Measurements from ENCODE around the gene ZNF710. TPM values are rescaled to one million over a fixed set of nuclear protein-coding genes. Genes with fewer than 3 reads are reported as not detected.

ZNF710 gene
- total and polyA plus RNA-seq, 9 of the 15 experiments (the other 6 are each of a cell fraction or from before 2014, with no cell fraction given): 0.56 to 14.2 (median 5.2) TPM

DNA sequence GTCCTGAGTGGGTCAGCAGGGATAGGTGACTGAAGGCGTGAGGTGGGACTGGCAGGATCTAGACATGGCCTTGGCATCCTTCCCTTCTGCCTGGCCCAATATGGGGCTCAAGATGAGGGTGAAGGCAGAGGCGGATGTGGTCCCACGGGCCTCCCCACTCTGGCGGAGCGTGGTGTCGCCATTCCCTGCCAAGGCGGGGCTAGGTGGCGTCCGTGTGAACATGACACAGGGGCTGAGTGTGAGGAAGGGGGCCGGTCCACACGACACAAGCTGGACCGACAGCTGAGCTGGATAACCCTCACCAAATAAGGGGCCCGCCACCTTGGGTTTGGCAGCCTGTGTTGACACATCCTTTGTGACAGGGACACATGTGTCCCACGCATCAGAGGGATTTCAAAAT, 43.1 kb downstream of the ZNF710 start:
- CTCF ChIA-PET (ENCODE audit: low intra/inter-chr PET ratio): no interaction called here
- TF ChIP-seq, protein P1, sequence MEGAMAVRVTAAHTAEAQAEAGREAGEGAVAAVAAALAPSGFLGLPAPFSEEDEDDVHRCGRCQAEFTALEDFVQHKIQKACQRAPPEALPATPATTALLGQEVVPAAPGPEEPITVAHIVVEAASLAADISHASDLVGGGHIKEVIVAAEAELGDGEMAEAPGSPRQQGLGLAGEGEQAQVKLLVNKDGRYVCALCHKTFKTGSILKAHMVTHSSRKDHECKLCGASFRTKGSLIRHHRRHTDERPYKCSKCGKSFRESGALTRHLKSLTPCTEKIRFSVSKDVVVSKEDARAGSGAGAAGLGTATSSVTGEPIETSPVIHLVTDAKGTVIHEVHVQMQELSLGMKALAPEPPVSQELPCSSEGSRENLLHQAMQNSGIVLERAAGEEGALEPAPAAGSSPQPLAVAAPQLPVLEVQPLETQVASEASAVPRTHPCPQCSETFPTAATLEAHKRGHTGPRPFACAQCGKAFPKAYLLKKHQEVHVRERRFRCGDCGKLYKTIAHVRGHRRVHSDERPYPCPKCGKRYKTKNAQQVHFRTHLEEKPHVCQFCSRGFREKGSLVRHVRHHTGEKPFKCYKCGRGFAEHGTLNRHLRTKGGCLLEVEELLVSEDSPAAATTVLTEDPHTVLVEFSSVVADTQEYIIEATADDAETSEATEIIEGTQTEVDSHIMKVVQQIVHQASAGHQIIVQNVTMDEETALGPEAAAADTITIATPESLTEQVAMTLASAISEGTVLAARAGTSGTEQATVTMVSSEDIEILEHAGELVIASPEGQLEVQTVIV (CRISPR knock-in tag; IDR thresholded peaks at IDR 0.05; ENCODE audit: borderline replicate concordance): no peak
- TF ChIP-seq RFX7 (CRISPR knock-in tag; IDR thresholded peaks at IDR 0.05): no peak
- TF ChIP-seq MCM2 (IDR thresholded peaks at IDR 0.05; ENCODE audit: low read depth): no peak
- FAIRE-seq (no peak), DNase-seq (ENCODE audit: extremely low read depth in 1 of 4, low spot score in 3 of 4) (no peak), ATAC-seq (no peak)
- Histone ChIP-seq H3K36me3 (ENCODE audit: control insufficient read depth, insufficient read depth, low read length) (no peaks in the 10 kb centered on the region), H2AFZ (ENCODE audit: low read depth, low read length) (no peak overlapping the region), H4K20me1 (replicated peaks; ENCODE audit: control insufficient read depth, insufficient read depth, low read length) (peaks cover 4% of the 10 kb centered on the region; the same call in 1 of the 2 replicates), H3K4me1 (replicated peaks in 1 of 2; ENCODE audit: control insufficient read depth in 2 of 2, insufficient read depth in 2 of 2, low read length in 2 of 2) (peaks cover 21 to 35% of the 10 kb centered on the region in 2 experiments), H3K27ac (ENCODE audit: extremely low read depth, low read depth, low read length) (no peak overlapping the region), H3K9me3 (replicated peaks; ENCODE audit: control insufficient read depth, insufficient read depth, low read depth, low read length) (no peaks in the 10 kb centered on the region), H3K27me3 (ENCODE audit: control insufficient read depth in 2 of 2, insufficient read depth in 2 of 2, low read length in 2 of 2) (no peaks in the 10 kb centered on the region), H3K9ac (ENCODE audit: insufficient read depth in 1 of 2, low read depth in 2 of 2, low read length in 2 of 2) (peak overlapping the region in 1 of 2 experiments; percentile 49; a peak in 1 of 4 replicates), H3K79me2 (ENCODE audit: control insufficient read depth, insufficient read depth, low read length) (no peaks in the 10 kb centered on the region), H3K9me1 (ENCODE audit: control insufficient read depth, insufficient read depth, low read length) (no peaks in the 10 kb centered on the region), H3K4me2 (ENCODE audit: insufficient read depth, low read length) (no peak overlapping the region), H3K4me3 (no peak overlapping the region)
- POLR2A ChIA-PET: interaction anchor here (0.6 to 1.3 kb wide), 2 partner anchors 10 to 13 kb away, joined by 3 read pairs; no protein-coding TSS in a partner anchor
- in situ Hi-C loops (cut with MboI): no loop called here
- no TSS peak for BruUV-seq (replicated peaks)
- intact Hi-C loops (cut with micrococcal nuclease): no loop called here
- 85% methylated on average over 14 of the region's 14 CpGs for WGBS (ENCODE audit: insufficient coverage, low coverage, missing lambda C conversion rate)

Data from K562 (cell line).